AG09309 (cell line): ENCODE measurements around the gene TBX15.

Experiments used
- DNase-seq: peaks from one replicate; pipeline ENCODE4 v3.0.0-alpha.2; 2010; ENCODE audit warnings: low read depth
- H3K4me3 ChIP-seq: 2 replicates; pipeline ENCODE4 v1.5.1; 2011; ENCODE audit warnings: mild to moderate bottlenecking, low read depth, low read length, moderate library complexity; ENCODE audit not compliant: control insufficient read depth
- TF ChIP-seq, protein P1 (sequence below): IDR thresholded peaks from 2 replicates; pipeline ENCODE4 v1.5.1; 2011; ENCODE audit warnings: mild to moderate bottlenecking, low read depth, low read length, inconsistent platforms; ENCODE audit not compliant: insufficient read depth, control insufficient read depth; ENCODE audit errors: missing control alignments

The TBX15 gene

GRCh38 chr1:119002028-119002686 is 14.0 kb upstream of the TBX15 start:
- TF ChIP-seq, protein P1, sequence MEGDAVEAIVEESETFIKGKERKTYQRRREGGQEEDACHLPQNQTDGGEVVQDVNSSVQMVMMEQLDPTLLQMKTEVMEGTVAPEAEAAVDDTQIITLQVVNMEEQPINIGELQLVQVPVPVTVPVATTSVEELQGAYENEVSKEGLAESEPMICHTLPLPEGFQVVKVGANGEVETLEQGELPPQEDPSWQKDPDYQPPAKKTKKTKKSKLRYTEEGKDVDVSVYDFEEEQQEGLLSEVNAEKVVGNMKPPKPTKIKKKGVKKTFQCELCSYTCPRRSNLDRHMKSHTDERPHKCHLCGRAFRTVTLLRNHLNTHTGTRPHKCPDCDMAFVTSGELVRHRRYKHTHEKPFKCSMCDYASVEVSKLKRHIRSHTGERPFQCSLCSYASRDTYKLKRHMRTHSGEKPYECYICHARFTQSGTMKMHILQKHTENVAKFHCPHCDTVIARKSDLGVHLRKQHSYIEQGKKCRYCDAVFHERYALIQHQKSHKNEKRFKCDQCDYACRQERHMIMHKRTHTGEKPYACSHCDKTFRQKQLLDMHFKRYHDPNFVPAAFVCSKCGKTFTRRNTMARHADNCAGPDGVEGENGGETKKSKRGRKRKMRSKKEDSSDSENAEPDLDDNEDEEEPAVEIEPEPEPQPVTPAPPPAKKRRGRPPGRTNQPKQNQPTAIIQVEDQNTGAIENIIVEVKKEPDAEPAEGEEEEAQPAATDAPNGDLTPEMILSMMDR = no peak
- peak; percentile 82 for DNase-seq
- H3K4me3 ChIP-seq = peak overlapping the region; percentile 21; the same call in 1 of the 2 replicates

DNA sequence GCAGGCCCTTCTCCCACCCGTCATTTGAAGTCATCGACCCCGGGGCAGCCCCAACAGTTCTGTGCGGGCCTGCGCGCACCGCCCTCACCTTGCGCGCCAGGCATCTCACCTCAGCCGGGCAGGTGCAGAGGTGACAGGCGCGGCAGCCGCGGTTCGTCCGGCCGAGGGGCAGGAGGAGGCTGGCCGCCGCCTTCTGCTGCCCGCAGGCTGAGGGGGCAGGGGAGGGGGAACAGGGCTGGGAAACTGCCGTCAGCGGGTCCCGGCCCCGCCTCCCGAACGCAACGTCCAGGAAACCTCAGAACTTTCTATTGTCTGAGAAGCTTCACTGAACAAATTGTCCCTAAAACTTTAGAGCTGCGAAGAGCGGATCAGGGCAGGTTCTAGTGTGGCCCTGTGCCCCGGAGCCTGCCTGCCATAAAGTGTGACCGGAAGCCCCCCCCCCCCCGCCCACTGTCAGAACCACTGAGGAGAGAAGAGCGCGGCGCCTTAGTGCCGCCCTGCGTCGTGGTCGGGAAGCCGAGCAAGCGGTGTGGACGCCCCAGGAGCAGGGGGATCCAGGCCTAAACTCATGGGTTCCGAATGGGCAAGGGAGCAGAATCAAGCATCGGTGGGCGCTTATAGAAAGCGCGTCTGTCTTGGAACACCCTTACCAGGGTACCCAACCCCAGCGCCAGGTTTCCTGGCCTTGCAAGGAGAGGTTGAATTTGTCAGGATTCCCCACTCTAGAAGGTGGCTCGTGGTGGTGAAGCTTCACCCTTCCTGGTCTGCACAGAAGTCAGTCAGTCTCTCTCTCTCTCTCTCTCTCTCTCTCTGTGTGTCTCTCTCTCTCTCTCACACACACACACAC is 13.3 kb upstream of the TBX15 start:
- peak overlapping the region; percentile 21 for H3K4me3 ChIP-seq
- DNase-seq = no peak
- TF ChIP-seq, protein P1 = peak; percentile 1

GRCh38 chr1:119000371-119001180 is 12.4 kb upstream of the TBX15 start:
- no peak for DNase-seq
- TF ChIP-seq, protein P1 = no peak
- H3K4me3 ChIP-seq = no peak overlapping the region; the same call in 1 of the 2 replicates

DNA sequence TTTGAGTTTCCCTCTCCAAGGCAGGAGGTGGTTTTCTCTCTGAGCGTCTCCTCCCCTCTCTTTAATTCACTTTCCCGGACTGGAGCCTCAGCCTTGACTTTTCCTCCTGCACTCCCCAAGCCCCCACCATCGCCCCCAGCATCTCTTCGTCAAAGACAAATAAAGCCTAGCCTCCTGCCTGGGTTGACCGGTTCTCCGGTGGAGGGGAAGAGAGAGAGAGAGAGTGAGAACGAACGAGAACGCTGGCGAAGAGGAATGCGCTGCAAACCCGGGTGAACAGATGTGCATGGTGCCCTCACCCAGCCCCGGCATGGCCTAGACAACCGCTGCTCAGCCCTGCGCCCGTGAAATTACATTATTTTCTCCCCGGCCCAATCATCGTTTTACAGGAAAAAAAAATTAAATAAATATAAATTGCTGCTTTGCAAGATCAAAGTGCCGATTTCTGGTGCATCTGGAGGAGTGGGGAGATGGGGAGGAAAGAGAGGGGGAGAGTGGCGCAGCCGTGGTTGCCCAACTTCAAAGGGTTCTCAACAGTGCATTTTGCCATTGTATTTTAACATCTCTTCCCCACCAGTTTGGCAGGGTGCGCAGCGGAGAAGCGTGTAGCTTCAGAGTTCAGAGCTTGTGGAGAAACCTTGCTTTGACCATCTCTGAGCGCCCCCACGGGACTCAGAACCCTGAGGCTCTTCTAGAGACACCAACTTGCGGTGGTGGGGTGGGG is 11.4 kb upstream of the TBX15 start:
- TF ChIP-seq, protein P1 = no peak
- H3K4me3 ChIP-seq = no peak overlapping the region
- no peak for DNase-seq

DNA sequence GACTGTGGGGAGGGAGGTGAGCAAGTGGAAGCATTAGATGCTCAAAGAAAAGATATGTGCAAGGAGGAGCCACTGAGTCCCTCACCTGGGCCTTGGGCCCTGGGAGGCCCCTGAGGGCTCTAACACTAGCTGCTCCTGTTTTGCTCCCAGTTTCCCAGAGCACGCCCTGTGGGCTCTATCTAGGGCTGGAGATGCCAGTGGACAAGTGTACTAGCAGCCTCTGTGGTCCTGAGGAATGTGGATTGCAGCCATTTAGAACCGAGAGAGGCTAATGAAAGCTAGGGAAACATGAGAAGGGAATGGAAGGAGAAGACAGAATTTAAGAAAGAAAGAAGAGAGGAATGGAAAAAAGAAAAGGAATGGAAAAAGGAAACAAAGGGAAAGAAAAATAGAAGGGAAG is 10.0 kb upstream of the TBX15 start:
- TF ChIP-seq, protein P1 = no peak
- no peak for DNase-seq
- H3K4me3 ChIP-seq = no peak overlapping the region

DNA sequence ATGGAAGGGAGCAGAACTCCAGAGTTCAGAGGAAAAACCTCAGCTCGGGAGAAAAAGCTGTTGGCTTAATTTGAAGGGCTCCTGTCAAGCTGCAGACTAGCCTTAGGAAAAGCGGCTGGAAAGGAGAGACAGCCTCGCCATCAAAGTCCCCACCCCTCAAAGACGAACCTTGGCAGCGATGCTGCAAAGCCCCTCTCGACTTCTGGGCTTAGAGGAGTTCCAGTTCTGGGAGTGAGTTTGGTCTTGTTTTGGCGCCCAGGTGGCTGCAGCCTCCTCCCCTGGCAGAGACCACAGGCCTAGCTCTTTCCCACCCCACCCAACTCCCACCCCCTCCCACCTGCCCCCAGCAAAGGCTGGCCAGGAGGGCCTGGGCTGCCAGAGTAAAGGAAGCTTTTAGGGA is 9.1 kb upstream of the TBX15 start:
- TF ChIP-seq, protein P1 = no peak
- no peak for DNase-seq
- no peak overlapping the region for H3K4me3 ChIP-seq
